C4-2B (cell line): ENCODE results near the gene PAK2.
"Not testable (repeated sequence)": the region's sequence is repeated elsewhere in the genome, so short reads cannot be mapped to it uniquely, and the experiment has no call there.

Source experiments
- CTCF ChIP-seq: fragments of 450-650 bp; conservative IDR thresholded peaks from 2 replicates; pipeline ENCODE4 v1.5.1; 2017; ENCODE audit warnings: mild to moderate bottlenecking
- ZFX ChIP-seq: fragments of 450-650 bp; IDR thresholded peaks from 2 replicates; pipeline ENCODE4 v1.6.1; 2017

- TF ChIP-seq CTCF, ZFX: not testable (repeated sequence)
Observed at GRCh38 chr3:196839351-196839750, 99.7 kb downstream of the PAK2 start.
